Measurements from ENCODE around the gene SIGLEC12.

Gene SIGLEC12

GRCh38 chr19:51462276-51462675 is 39.3 kb downstream of the SIGLEC12 start:
- Histone ChIP-seq H3K4me2 (ENCODE audit: low read depth, low read length) (no peak overlapping the region), H3K27ac (ENCODE audit: low read length) (no peak overlapping the region), H4K20me1 (ENCODE audit: insufficient read depth, low read length) (no peaks in the 10 kb centered on the region), H3K9me2 (replicated peaks; ENCODE audit: insufficient read depth, low read length) (no peaks in the 10 kb centered on the region), H2AFZ (ENCODE audit: low read length) (no peak overlapping the region), H3K4me3 (ENCODE audit: low read length) (no peak overlapping the region), H3K27me3 (replicated peaks; ENCODE audit: insufficient read depth, low read length) (0 out of 2 replicates have a peak, but pooled peaks cover 3% of the 10 kb centered on the region), H3K36me3 (replicated peaks; ENCODE audit: insufficient read depth, low read length) (no peaks in the 10 kb centered on the region), H3K9me3 (replicated peaks; ENCODE audit: insufficient read depth, low read length) (no peaks in the 10 kb centered on the region), H3K9ac (ENCODE audit: low read length) (no peak overlapping the region), H3K79me2 (ENCODE audit: low read length) (no peaks in the 10 kb centered on the region), H3F3A (ENCODE audit: insufficient read depth, low read length) (no peaks in the 10 kb centered on the region), H3K4me1 (ENCODE audit: low read length) (no peaks in the 10 kb centered on the region)
- no peak for DNase-seq
- no peak for TF ChIP-seq EZH2phosphoT487 (IDR thresholded peaks at IDR 0.05; ENCODE audit: low read length)
- no peak for TF ChIP-seq EZH2 (optimal IDR thresholded peaks at IDR 0.05; ENCODE audit: low read depth, low read length)
- TF ChIP-seq CTCF (IDR thresholded peaks at IDR 0.05; ENCODE audit: low read length): no peak

- H3K27me3 ChIP-seq (replicated peaks; ENCODE audit: insufficient read depth, low read length): 0 out of 2 replicates have a peak, but pooled peaks cover 3% of the 10 kb centered on the region
- no peak overlapping the region for H3K4me3 ChIP-seq (ENCODE audit: low read length)
- H3K27ac ChIP-seq (ENCODE audit: low read length): no peak overlapping the region
- no peaks in the 10 kb centered on the region for H3K36me3 ChIP-seq (replicated peaks; ENCODE audit: insufficient read depth, low read length)
- no peaks in the 10 kb centered on the region for H3K9me2 ChIP-seq (replicated peaks; ENCODE audit: insufficient read depth, low read length)
- no peak overlapping the region for H2AFZ ChIP-seq (ENCODE audit: low read length)
- H4K20me1 ChIP-seq (ENCODE audit: insufficient read depth, low read length): no peaks in the 10 kb centered on the region
- H3K4me2 ChIP-seq (ENCODE audit: low read depth, low read length): no peak overlapping the region
- H3K9me3 ChIP-seq (replicated peaks; ENCODE audit: insufficient read depth, low read length): no peaks in the 10 kb centered on the region
- H3K79me2 ChIP-seq (ENCODE audit: low read length): no peaks in the 10 kb centered on the region
- H3F3A ChIP-seq (ENCODE audit: insufficient read depth, low read length): no peaks in the 10 kb centered on the region
- DNase-seq: no peak
- TF ChIP-seq EZH2phosphoT487 (IDR thresholded peaks at IDR 0.05; ENCODE audit: low read length): no peak
- no peak for TF ChIP-seq EZH2 (optimal IDR thresholded peaks at IDR 0.05; ENCODE audit: low read depth, low read length)
- no peak for TF ChIP-seq CTCF (IDR thresholded peaks at IDR 0.05; ENCODE audit: low read length)
- no peak overlapping the region for H3K9ac ChIP-seq (ENCODE audit: low read length)
- no peaks in the 10 kb centered on the region for H3K4me1 ChIP-seq (ENCODE audit: low read length)
Observed at GRCh38 chr19:51461723-51462161, 39.9 kb downstream of the SIGLEC12 start.

GRCh38 chr19:51460164-51460992 is 41.2 kb downstream of the SIGLEC12 start:
- H3K36me3 ChIP-seq (replicated peaks; ENCODE audit: insufficient read depth, low read length): no peaks in the 10 kb centered on the region
- TF ChIP-seq EZH2phosphoT487 (IDR thresholded peaks at IDR 0.05; ENCODE audit: low read length) (no peak), EZH2 (optimal IDR thresholded peaks at IDR 0.05; ENCODE audit: low read depth, low read length) (no peak), CTCF (IDR thresholded peaks at IDR 0.05; ENCODE audit: low read length) (no peak)
- no peaks in the 10 kb centered on the region for H3K4me1 ChIP-seq (ENCODE audit: low read length)
- no peak overlapping the region for H3K27ac ChIP-seq (ENCODE audit: low read length)
- H3K9me2 ChIP-seq (replicated peaks; ENCODE audit: insufficient read depth, low read length): no peaks in the 10 kb centered on the region
- H4K20me1 ChIP-seq (ENCODE audit: insufficient read depth, low read length): no peaks in the 10 kb centered on the region
- DNase-seq: no peak
- no peak overlapping the region for H3K9ac ChIP-seq (ENCODE audit: low read length)
- no peaks in the 10 kb centered on the region for H3F3A ChIP-seq (ENCODE audit: insufficient read depth, low read length)
- H3K9me3 ChIP-seq (replicated peaks; ENCODE audit: insufficient read depth, low read length): no peaks in the 10 kb centered on the region
- no peak overlapping the region for H3K4me2 ChIP-seq (ENCODE audit: low read depth, low read length)
- no peak overlapping the region for H2AFZ ChIP-seq (ENCODE audit: low read length)
- H3K79me2 ChIP-seq (ENCODE audit: low read length): no peaks in the 10 kb centered on the region
- H3K27me3 ChIP-seq (replicated peaks; ENCODE audit: insufficient read depth, low read length): 0 out of 2 replicates have a peak, but pooled peaks cover 3% of the 10 kb centered on the region
- no peak overlapping the region for H3K4me3 ChIP-seq (ENCODE audit: low read length)

All from MM.1S (cell line).